Testis (tissue), 2 donors: ENCODE results near the gene ERGIC3.

Source experiments
- POLR2A ChIP-seq: fragments of 450-650 bp; IDR thresholded peaks from one replicate; pipeline ENCODE4 v1.6.1; 2017; ENCODE audit warnings: antibody characterized with exemption, mild to moderate bottlenecking, moderate library complexity
- TF ChIP-seq, protein P1 (sequence below), 3 experiments: fragments of 450-650 bp in 2 of 3; fragments of 200-600 bp in 1 of 3; sonication (generic) in 1 of 3; IDR thresholded peaks; one replicate each; pipeline ENCODE4 v1.5.1; 2016 to 2019; ENCODE audit warnings: antibody characterized with exemption in 3 of 3, mild to moderate bottlenecking in 2 of 3, moderate library complexity in 1 of 3

- TF ChIP-seq POLR2A = no peak
- TF ChIP-seq, protein P1, sequence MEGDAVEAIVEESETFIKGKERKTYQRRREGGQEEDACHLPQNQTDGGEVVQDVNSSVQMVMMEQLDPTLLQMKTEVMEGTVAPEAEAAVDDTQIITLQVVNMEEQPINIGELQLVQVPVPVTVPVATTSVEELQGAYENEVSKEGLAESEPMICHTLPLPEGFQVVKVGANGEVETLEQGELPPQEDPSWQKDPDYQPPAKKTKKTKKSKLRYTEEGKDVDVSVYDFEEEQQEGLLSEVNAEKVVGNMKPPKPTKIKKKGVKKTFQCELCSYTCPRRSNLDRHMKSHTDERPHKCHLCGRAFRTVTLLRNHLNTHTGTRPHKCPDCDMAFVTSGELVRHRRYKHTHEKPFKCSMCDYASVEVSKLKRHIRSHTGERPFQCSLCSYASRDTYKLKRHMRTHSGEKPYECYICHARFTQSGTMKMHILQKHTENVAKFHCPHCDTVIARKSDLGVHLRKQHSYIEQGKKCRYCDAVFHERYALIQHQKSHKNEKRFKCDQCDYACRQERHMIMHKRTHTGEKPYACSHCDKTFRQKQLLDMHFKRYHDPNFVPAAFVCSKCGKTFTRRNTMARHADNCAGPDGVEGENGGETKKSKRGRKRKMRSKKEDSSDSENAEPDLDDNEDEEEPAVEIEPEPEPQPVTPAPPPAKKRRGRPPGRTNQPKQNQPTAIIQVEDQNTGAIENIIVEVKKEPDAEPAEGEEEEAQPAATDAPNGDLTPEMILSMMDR (IDR thresholded peaks at IDR 0.05) = no peak
Measured at GRCh38 chr20:35587436-35587835, 45.6 kb downstream of the ERGIC3 start.
